Small intestine (tissue), 7 donors: Measurements from ENCODE around the gene NUP107. TPM values are rescaled to one million over a fixed set of nuclear protein-coding genes. Genes with fewer than 3 reads are reported as not detected.

Source experiments
- DNase-seq, 2 donors: peaks; one replicate each; pipeline versions ENCODE4 v3.0.0 to v3.0.0-alpha.2; 2013
- FAIRE-seq: peaks from 2 replicates; lab custom pipeline; 2012; peaks lifted over from hg19 to GRCh38; lab: Jason Lieb, UNC
- H3K27ac ChIP-seq, 3 donors: one replicate each; pipeline ENCODE4 v1.5.1; 2013; ENCODE audit warnings: low read length in 2 of 3, mild to moderate bottlenecking in 2 of 3, control low read depth in 1 of 3, inconsistent platforms in 1 of 3, low read depth in 1 of 3, moderate library complexity in 1 of 3
- H3K27me3 ChIP-seq, 3 donors: one replicate each; pipeline ENCODE4 v1.6.1; 2013; ENCODE audit warnings: low read length in 3 of 3, inconsistent platforms in 1 of 3; ENCODE audit not compliant: control insufficient read depth in 3 of 3, insufficient read depth in 3 of 3
- H3K36me3 ChIP-seq, 3 donors: one replicate each; pipeline ENCODE4 v1.6.1; 2013; ENCODE audit warnings: low read length in 3 of 3, inconsistent platforms in 1 of 3, low read depth in 1 of 3, mild to moderate bottlenecking in 1 of 3, moderate library complexity in 1 of 3; ENCODE audit not compliant: control insufficient read depth in 3 of 3, insufficient read depth in 2 of 3
- H3K4me1 ChIP-seq, 3 donors: one replicate each; pipeline ENCODE4 v1.6.1; 2013; ENCODE audit warnings: low read length in 2 of 3, inconsistent platforms in 1 of 3, low read depth in 1 of 3, mild to moderate bottlenecking in 1 of 3, moderate library complexity in 1 of 3; ENCODE audit not compliant: control insufficient read depth in 3 of 3, insufficient read depth in 2 of 3
- H3K4me3 ChIP-seq, 3 donors: one replicate each; pipeline ENCODE4 v1.5.1; 2013; ENCODE audit warnings: low read length in 3 of 3, control low read depth in 1 of 3, inconsistent platforms in 1 of 3, low read depth in 1 of 3, mild to moderate bottlenecking in 1 of 3, moderate library complexity in 1 of 3
- H3K9me3 ChIP-seq, 2 donors: one replicate each; pipeline ENCODE4 v1.6.1; 2013; ENCODE audit warnings: low read depth in 1 of 2, low read length in 1 of 2; ENCODE audit not compliant: control insufficient read depth in 2 of 2, insufficient read depth in 1 of 2
- WGBS, 3 donors: extraction: QIAGEN DNeasy Blood & Tissue Kit; methylation state at CpG; one replicate each; pipeline ENCODE4 v1.1.7; 2013; 5-methylcytosine and 5-hydroxymethylcytosine counted together
- polyA plus RNA-seq, 4 donors: library from polyadenylated mRNA; stranded (reverse) in 3 of 4; unstranded in 1 of 4; fragments of 200-250 nt in 3 of 4; fragments of 120-200 nt in 1 of 4; gene quantifications; one replicate each; pipeline versions ENCODE4 v1.2.1 to v1.2.3, GENCODE V29; 2013
- donor health status: healthy with polysubstance abuse.
- donor health status: control.
- donor health status: control.
- donor health status: Bipolar disorder and iron deficiency.
- donor health status: healthy.

NUP107 gene
- polyA plus RNA-seq, 4 donors: 5.1 to 45.0 (median 13.0) TPM

DNA sequence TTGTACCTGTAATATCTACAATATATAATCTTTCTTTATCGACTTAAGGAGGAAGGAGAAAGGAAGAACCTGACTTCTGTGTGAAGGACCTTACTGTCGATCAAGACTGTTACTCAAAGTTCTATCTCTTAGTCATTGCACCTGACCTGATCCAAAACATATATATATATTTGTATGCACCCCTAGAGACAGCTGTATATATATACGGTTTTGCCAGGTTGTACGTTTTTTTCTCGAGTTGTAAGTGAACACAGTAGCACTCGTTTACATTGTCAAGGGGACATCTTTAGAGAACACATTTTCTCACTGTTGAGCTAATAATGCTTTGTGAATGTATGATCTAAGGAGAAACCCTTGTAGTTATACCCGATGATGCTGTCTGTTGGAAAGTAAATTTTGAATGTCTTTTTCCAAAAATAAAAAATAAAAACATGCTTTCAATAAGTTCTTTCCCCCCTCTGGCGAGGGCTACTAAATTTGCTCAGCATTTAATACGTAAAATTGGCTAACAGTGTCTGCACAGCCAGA, 58.7 kb downstream of the NUP107 start:
- peak overlapping the region in 2 of 3 donors; percentile 63 to 81 for H3K27ac ChIP-seq
- whole genome bisulfite sequencing, 3 donors: 24 to 38% (median 30%) methylated on average over 9 of the region's 9 CpGs
- DNase-seq (no peak), FAIRE-seq (no peak)
- H3K4me1 ChIP-seq: peaks cover 0 to 3% (median 2%) of the 10 kb centered on the region in 3 donors
- peak overlapping the region; percentile 67 to 88 (median 86) for H3K4me3 ChIP-seq
- H3K36me3 ChIP-seq: peaks cover 1 to 7% (median 2%) of the 10 kb centered on the region in 3 donors
- no peaks in the 10 kb centered on the region for H3K27me3 ChIP-seq
- no peaks in the 10 kb centered on the region for H3K9me3 ChIP-seq

GRCh38 chr12:68745904-68746571, 59.3 kb downstream of the NUP107 start, which contains the start of gene SLC35E3:
SLC35E3 (plus strand) TSS chr12:68746176; CDS start chr12:68746378, 202 bp downstream.
- Histone ChIP-seq H3K27me3 (no peaks in the 10 kb centered on the region), H3K4me1 (peaks cover 0 to 3% (median 2%) of the 10 kb centered on the region in 3 donors), H3K36me3 (peaks cover 1 to 5% (median 2%) of the 10 kb centered on the region in 3 donors), H3K9me3 (no peaks in the 10 kb centered on the region), H3K27ac (peak within 1 kb of the TSS; percentile 35 to 81 (median 63)), H3K4me3 (peak within 1 kb of the TSS; percentile 67 to 88 (median 86))
- 0% methylated on average over 46 to 52 of the region's 52 CpGs for WGBS, 3 donors
- FAIRE-seq (no peak), DNase-seq (peak; percentile 95 to 97)

GRCh38 chr12:68746572-68747180, 59.9 kb downstream of the NUP107 start:
- Histone ChIP-seq H3K4me1 (peaks cover 0 to 3% (median 2%) of the 10 kb centered on the region in 3 donors), H3K9me3 (no peaks in the 10 kb centered on the region), H3K4me3 (peak overlapping the region; percentile 67 to 88 (median 86)), H3K27ac (peak overlapping the region in 2 of 3 donors; percentile 63 to 81), H3K27me3 (no peaks in the 10 kb centered on the region), H3K36me3 (peaks cover 1 to 5% (median 1%) of the 10 kb centered on the region in 3 donors)
- 0 to 4% (median 2%) methylated on average over 15 of the region's 15 CpGs for WGBS, 3 donors
- no peak for FAIRE-seq
- peak; percentile 69 to 79 for DNase-seq

- Histone ChIP-seq H3K27me3 (no peaks in the 10 kb centered on the region), H3K36me3 (peaks cover 0 to 14% (median 2%) of the 10 kb centered on the region in 3 donors), H3K9me3 (no peaks in the 10 kb centered on the region), H3K27ac (no peak overlapping the region), H3K4me3 (no peak overlapping the region), H3K4me1 (peaks cover 0 to 3% (median 2%) of the 10 kb centered on the region in 3 donors)
- WGBS, 3 donors: 94 to 99% (median 95%) methylated on average over 3 of the region's 3 CpGs
- no peak for DNase-seq
- FAIRE-seq: no peak
Observed at GRCh38 chr12:68749443-68749842, 62.7 kb downstream of the NUP107 start.

- 89 to 92% (median 90%) methylated on average over 4 of the region's 4 CpGs for WGBS, 3 donors
- Histone ChIP-seq H3K27me3 (no peaks in the 10 kb centered on the region), H3K36me3 (peaks cover 0 to 17% (median 2%) of the 10 kb centered on the region in 3 donors), H3K9me3 (no peaks in the 10 kb centered on the region), H3K27ac (no peak overlapping the region), H3K4me1 (peaks cover 0 to 3% (median 2%) of the 10 kb centered on the region in 3 donors), H3K4me3 (no peak overlapping the region)
- DNase-seq: no peak
- no peak for FAIRE-seq
Observed at GRCh38 chr12:68749861-68750260, 63.1 kb downstream of the NUP107 start.

GRCh38 chr12:68750506-68750905, 63.7 kb downstream of the NUP107 start:
- WGBS, 3 donors: 72 to 84% (median 80%) methylated on average over 4 of the region's 4 CpGs
- H3K27ac ChIP-seq: no peak overlapping the region

DNA sequence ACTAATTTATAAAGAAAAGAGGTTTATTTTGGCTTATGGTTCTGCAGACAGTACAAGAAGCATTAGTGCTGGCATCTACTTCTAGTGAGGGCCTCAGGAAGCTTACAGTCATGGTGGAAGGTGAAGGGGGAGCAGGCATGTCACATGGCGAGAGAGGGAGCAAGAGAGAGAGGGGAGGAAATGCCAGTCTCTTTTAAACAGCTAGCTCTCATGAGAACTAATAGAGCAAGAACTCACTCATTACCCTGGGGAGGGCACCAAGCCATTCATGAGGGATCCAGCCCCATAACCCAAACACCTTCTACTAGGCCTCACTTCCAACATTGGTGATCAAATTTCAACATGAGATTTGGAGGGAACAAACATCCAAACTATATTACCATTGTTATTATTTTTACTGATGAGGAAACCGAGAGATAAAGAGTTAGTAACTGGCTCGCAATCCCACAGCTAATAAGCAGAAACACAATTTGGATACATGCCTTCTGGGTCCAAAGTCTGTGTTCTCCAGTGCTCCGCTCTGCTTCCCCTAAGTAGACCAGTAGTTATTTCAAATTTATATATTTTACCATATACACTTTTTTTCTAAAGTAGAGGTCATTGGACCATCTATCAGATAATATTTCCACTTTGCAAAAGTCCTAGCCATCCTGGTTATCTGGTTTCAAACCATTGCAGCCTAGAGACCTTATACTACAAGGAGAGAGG, 68.9 kb downstream of the NUP107 start:
- no peak overlapping the region for H3K4me3 ChIP-seq
- no peaks in the 10 kb centered on the region for H3K27me3 ChIP-seq
- no peaks in the 10 kb centered on the region for H3K9me3 ChIP-seq
- peaks cover 4 to 24% (median 4%) of the 10 kb centered on the region in 3 donors for H3K36me3 ChIP-seq
- WGBS, 3 donors: 88 to 96% (median 92%) methylated on average over 4 of the region's 4 CpGs
- DNase-seq (no peak), FAIRE-seq (no peak)
- no peaks in the 10 kb centered on the region for H3K4me1 ChIP-seq
- no peak overlapping the region for H3K27ac ChIP-seq

More at GRCh38 chr12:68750506-68750905, 63.7 kb downstream of the NUP107 start:
- FAIRE-seq (no peak), DNase-seq (no peak)
- H3K27me3 ChIP-seq: no peaks in the 10 kb centered on the region
- H3K4me1 ChIP-seq: peaks cover 0 to 3% (median 2%) of the 10 kb centered on the region in 3 donors
- no peaks in the 10 kb centered on the region for H3K9me3 ChIP-seq
- H3K4me3 ChIP-seq: no peak overlapping the region
- H3K36me3 ChIP-seq: peaks cover 4 to 18% (median 4%) of the 10 kb centered on the region in 3 donors

GRCh38 chr12:68759852-68760251, 73.1 kb downstream of the NUP107 start:
- Histone ChIP-seq H3K27me3 (no peaks in the 10 kb centered on the region), H3K4me3 (no peak overlapping the region), H3K9me3 (no peaks in the 10 kb centered on the region), H3K4me1 (no peaks in the 10 kb centered on the region), H3K36me3 (peaks cover 2 to 29% (median 6%) of the 10 kb centered on the region in 3 donors), H3K27ac (no peak overlapping the region)
- FAIRE-seq (no peak), DNase-seq (no peak)
- 94 to 97% (median 96%) methylated on average over 5 of the region's 5 CpGs for WGBS, 3 donors
